NAMALWA (cell line): ENCODE measurements around the gene MMEL1.
"Not testable (repeated sequence)": the region's sequence is repeated elsewhere in the genome, so short reads cannot be mapped to it uniquely, and the experiment has no call there.

Source experiments
- DNase-seq: peaks from one replicate; pipeline ENCODE4 v3.0.0-alpha.2; 2015; ENCODE audit warnings: low spot score

The MMEL1 gene

GRCh38 chr1:2632561-2633361 lies at the start of gene MMEL1:
MMEL1 (minus strand) TSS chr1:2633016; CDS start chr1:2629484, 3,532 bp downstream.
- DNase-seq = no peak

- not testable (repeated sequence) for DNase-seq
Observed at GRCh38 chr1:2676726-2677125, 43.9 kb upstream of the MMEL1 start.

- DNase-seq = not testable (repeated sequence)
Observed at GRCh38 chr1:2671656-2672055, 38.8 kb upstream of the MMEL1 start.

- not testable (repeated sequence) for DNase-seq
Observed at GRCh38 chr1:2659806-2660205, 27.0 kb upstream of the MMEL1 start.

GRCh38 chr1:2657909-2658308 lies 25.1 kb upstream of the MMEL1 start:
- DNase-seq = not testable (repeated sequence)

GRCh38 chr1:2657124-2657523 lies 24.3 kb upstream of the MMEL1 start:
- DNase-seq = not testable (repeated sequence)

- not testable (repeated sequence) for DNase-seq
Observed at GRCh38 chr1:2655598-2656434, 23.0 kb upstream of the MMEL1 start.

- DNase-seq = peak; percentile 38
Observed at GRCh38 chr1:2654443-2654948, 21.7 kb upstream of the MMEL1 start.

- not testable (repeated sequence) for DNase-seq
Observed at GRCh38 chr1:2653741-2654442, 21.1 kb upstream of the MMEL1 start.

GRCh38 chr1:2652926-2653571 lies 20.2 kb upstream of the MMEL1 start:
- DNase-seq = not testable (repeated sequence)

GRCh38 chr1:2652152-2652925 lies 19.5 kb upstream of the MMEL1 start:
- not testable (repeated sequence) for DNase-seq

- DNase-seq = no peak
Observed at GRCh38 chr1:2650967-2651645, 18.3 kb upstream of the MMEL1 start.

- no peak for DNase-seq
Observed at GRCh38 chr1:2646837-2647236, 14.0 kb upstream of the MMEL1 start.

- no peak for DNase-seq
Observed at GRCh38 chr1:2645776-2646175, 13.0 kb upstream of the MMEL1 start.

- DNase-seq = no peak
Observed at GRCh38 chr1:2645143-2645542, 12.3 kb upstream of the MMEL1 start.

- DNase-seq = no peak
Observed at GRCh38 chr1:2644591-2645101, 11.8 kb upstream of the MMEL1 start.

GRCh38 chr1:2644171-2644570 lies 11.4 kb upstream of the MMEL1 start:
- DNase-seq = no peak

- no peak for DNase-seq
Observed at GRCh38 chr1:2643414-2644077, 10.7 kb upstream of the MMEL1 start.
